ENCODE results near the gene NAT8L.

DNA sequence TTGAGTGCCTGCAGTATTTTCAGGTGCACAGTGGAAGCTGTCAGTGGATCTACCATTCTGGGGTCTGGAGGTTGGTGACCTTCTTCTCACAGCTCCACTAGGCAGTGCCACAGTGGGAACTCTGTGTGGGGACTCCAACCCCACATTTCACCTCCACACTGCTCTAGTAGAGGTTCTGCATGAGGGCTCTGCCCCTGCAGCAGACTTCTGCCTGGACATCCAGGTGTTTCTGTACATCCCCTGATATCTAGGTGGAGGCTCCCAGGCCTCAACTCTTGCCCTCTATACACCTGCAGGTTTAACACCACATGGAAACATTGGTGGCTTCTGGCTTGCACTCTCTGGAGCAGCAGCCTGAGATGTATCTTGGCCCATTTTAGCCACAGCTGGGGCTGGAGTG, 33.3 kb upstream of the NAT8L start:
- TF ChIP-seq CTCF (IDR thresholded peaks at IDR 0.05; ENCODE audit: extremely low read depth in 1 of 2, insufficient read depth in 1 of 2, low read depth in 1 of 2, low read length in 2 of 2) (no peak), POLR2A (IDR thresholded peaks at IDR 0.05; ENCODE audit: low read depth, low read length) (no peak), POLR2AphosphoS5 (IDR thresholded peaks at IDR 0.05; ENCODE audit: insufficient read depth, low read depth, low read length) (no peak), JUN (IDR thresholded peaks at IDR 0.05; ENCODE audit: borderline replicate concordance, insufficient read depth, insufficient read length, low read depth) (no peak), EZH2 (IDR thresholded peaks at IDR 0.05; ENCODE audit: borderline replicate concordance, low read depth, low read length, severe bottlenecking) (no peak), GATA2 (IDR thresholded peaks at IDR 0.05; ENCODE audit: insufficient read depth, insufficient read length, low read depth, low read length) (no peak), FOS (IDR thresholded peaks at IDR 0.05; ENCODE audit: borderline replicate concordance, insufficient read depth, low read length) (no peak)
- TF ChIP-seq, protein P1, sequence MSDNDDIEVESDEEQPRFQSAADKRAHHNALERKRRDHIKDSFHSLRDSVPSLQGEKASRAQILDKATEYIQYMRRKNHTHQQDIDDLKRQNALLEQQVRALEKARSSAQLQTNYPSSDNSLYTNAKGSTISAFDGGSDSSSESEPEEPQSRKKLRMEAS (IDR thresholded peaks at IDR 0.05; ENCODE audit: insufficient read depth, insufficient read length), result no peak

All from endothelial cell of umbilical vein (primary cell).